ENCODE results near the gene HOGA1. TPM values are rescaled to one million over a fixed set of nuclear protein-coding genes. Genes with fewer than 3 reads are reported as not detected.

The HOGA1 gene
- total and polyA plus RNA-seq, 2 of the 13 experiments (the other 11 are each of a cell fraction or from before 2014, with no cell fraction given): 7.6 to 19.5 TPM

GRCh38 chr10:97640174-97640867, 56.1 kb downstream of the HOGA1 start, which contains the start of gene PI4K2A (continued):
- TF ChIP-seq HOXA9 (CRISPR knock-in tag; IDR thresholded peaks at IDR 0.05; ENCODE audit: borderline replicate concordance): no peak
- TF ChIP-seq NPAS2 (CRISPR knock-in tag; IDR thresholded peaks at IDR 0.05; ENCODE audit: borderline replicate concordance): no peak
- TF ChIP-seq YY1 (IDR thresholded peaks at IDR 0.05; ENCODE audit: insufficient read depth, insufficient replicate concordance, low read depth, low read length): peak; percentile 27
- TF ChIP-seq YEATS2 (CRISPR knock-in tag; IDR thresholded peaks at IDR 0.05; ENCODE audit: borderline replicate concordance): peak; percentile 39; the same call in 1 of the 2 replicates
- no peak for TF ChIP-seq ZNF747 (CRISPR knock-in tag; IDR thresholded peaks at IDR 0.05; ENCODE audit: borderline replicate concordance)
- no peak; the same call in 1 of the 2 replicates for TF ChIP-seq HNF1B (CRISPR knock-in tag; IDR thresholded peaks at IDR 0.05)
- TF ChIP-seq SNAPC2 (CRISPR knock-in tag; IDR thresholded peaks at IDR 0.05): no peak
- TF ChIP-seq KAT8 (CRISPR knock-in tag; IDR thresholded peaks at IDR 0.05): peak; percentile 75; the same call in 1 of the 2 replicates
- TF ChIP-seq ZNF275 (CRISPR knock-in tag; IDR thresholded peaks at IDR 0.05; ENCODE audit: borderline replicate concordance): no peak
- TF ChIP-seq HIC2 (CRISPR knock-in tag; IDR thresholded peaks at IDR 0.05; ENCODE audit: low read depth): no peak
- TF ChIP-seq PAXIP1 (CRISPR knock-in tag; conservative IDR thresholded peaks at IDR 0.05): no peak
- no peak for TF ChIP-seq ZNF18 (CRISPR knock-in tag; IDR thresholded peaks at IDR 0.05; ENCODE audit: insufficient replicate concordance)
- no peak for TF ChIP-seq ZNF883 (CRISPR knock-in tag; IDR thresholded peaks at IDR 0.05; ENCODE audit: not compliant biosample characterization)
- TF ChIP-seq ZNF230 (CRISPR knock-in tag; IDR thresholded peaks at IDR 0.05): no peak

Data from HepG2 (cell line).